ENCODE data around the gene SSBP3.

The SSBP3 gene

GRCh38 chr1:54193453-54193852 is 212.7 kb downstream of the SSBP3 start:
- peaks cover 4% of the 10 kb centered on the region; the same call in 1 of the 2 replicates for H3K36me3 ChIP-seq (ENCODE audit: low read length)
- H3K9me3 ChIP-seq (ENCODE audit: insufficient read depth, low read length) = no peaks in the 10 kb centered on the region

DNA sequence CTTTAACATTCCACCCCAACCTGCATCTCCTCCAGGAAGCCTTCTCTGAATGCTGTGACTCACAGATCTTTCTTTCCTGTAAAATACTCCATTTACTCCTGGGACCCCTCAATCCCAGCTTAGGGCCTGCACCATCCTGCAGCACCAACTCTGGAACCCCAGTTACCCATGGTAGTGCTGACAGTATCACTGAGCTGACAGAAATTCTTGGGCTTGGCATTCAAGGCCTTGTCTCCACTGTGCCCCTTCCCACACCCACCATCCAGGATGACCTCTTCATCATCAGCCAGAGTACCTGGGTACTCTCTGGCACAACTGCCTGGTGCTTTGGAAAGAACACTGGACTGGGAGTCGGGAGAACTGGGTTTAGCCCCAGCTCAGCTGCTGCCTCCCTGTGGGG is 214.7 kb downstream of the SSBP3 start:
- TF ChIP-seq CTCF (IDR thresholded peaks at IDR 0.05; ENCODE audit: insufficient read depth, low read length, poor library complexity, severe bottlenecking) (no peak), EZH2phosphoT487 (conservative IDR thresholded peaks at IDR 0.05; ENCODE audit: low read length) (no peak)
- H3K4me2 ChIP-seq (ENCODE audit: low read depth, low read length, poor library complexity, severe bottlenecking) = no peak overlapping the region

More at GRCh38 chr1:54193453-54193852, 212.7 kb downstream of the SSBP3 start:
- Histone ChIP-seq H3K79me2 (ENCODE audit: insufficient read depth, low read length) (no peaks in the 10 kb centered on the region), H3K4me2 (ENCODE audit: low read depth, low read length, poor library complexity, severe bottlenecking) (no peak overlapping the region), H4K20me1 (ENCODE audit: low read depth, low read length) (no peaks in the 10 kb centered on the region), H2AFZ (ENCODE audit: low read depth, low read length, severe bottlenecking) (no peak overlapping the region), H3K9ac (ENCODE audit: low read length) (no peak overlapping the region), H3K27ac (ENCODE audit: low read depth, low read length) (no peak overlapping the region), H3K9me2 (replicated peaks; ENCODE audit: insufficient read depth, low read length) (no peaks in the 10 kb centered on the region), H3F3A (ENCODE audit: insufficient read depth) (no peaks in the 10 kb centered on the region), H3K4me3 (ENCODE audit: insufficient read depth, low read length, poor library complexity, severe bottlenecking) (no peak overlapping the region), H3K27me3 (ENCODE audit: low read length) (no peaks in the 10 kb centered on the region)
- no peak for TF ChIP-seq CTCF (IDR thresholded peaks at IDR 0.05; ENCODE audit: insufficient read depth, low read length, poor library complexity, severe bottlenecking)
- TF ChIP-seq EZH2phosphoT487 (conservative IDR thresholded peaks at IDR 0.05; ENCODE audit: low read length) = no peak

DNA sequence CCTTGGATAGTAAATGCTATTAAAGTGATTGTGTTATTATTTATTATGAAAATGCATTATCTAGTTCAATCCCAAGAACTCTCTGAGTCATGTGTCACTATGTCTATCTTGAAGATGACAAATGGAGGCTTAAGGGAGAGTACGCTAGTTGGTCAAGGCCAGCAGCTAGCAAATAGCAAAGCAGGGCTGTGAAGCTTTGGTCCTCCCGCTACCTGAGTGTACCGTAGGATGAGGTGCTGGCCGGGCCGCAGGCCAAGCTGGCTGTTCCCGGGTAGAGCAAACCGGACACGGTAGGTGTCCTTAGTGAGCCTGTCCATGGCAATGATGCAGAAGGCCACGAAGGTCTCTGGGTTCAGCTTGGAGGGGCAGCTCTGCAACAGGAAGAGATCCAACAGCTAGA is 215.7 kb downstream of the SSBP3 start:
- no peak overlapping the region for H2AFZ ChIP-seq (ENCODE audit: low read depth, low read length, severe bottlenecking)
- H3K9me2 ChIP-seq (replicated peaks; ENCODE audit: insufficient read depth, low read length) = no peaks in the 10 kb centered on the region
- no peaks in the 10 kb centered on the region for H3F3A ChIP-seq (ENCODE audit: insufficient read depth)
- no peak overlapping the region for H3K27ac ChIP-seq (ENCODE audit: low read depth, low read length)
- H3K36me3 ChIP-seq (ENCODE audit: low read length) = peaks cover 4% of the 10 kb centered on the region; the same call in 1 of the 2 replicates
- H3K79me2 ChIP-seq (ENCODE audit: insufficient read depth, low read length) = no peaks in the 10 kb centered on the region
- no peaks in the 10 kb centered on the region for H3K9me3 ChIP-seq (ENCODE audit: insufficient read depth, low read length)
- no peak overlapping the region for H3K9ac ChIP-seq (ENCODE audit: low read length)
- H3K4me3 ChIP-seq (ENCODE audit: insufficient read depth, low read length, poor library complexity, severe bottlenecking) = no peak overlapping the region
- H3K4me2 ChIP-seq (ENCODE audit: low read depth, low read length, poor library complexity, severe bottlenecking) = no peak overlapping the region
- TF ChIP-seq CTCF (IDR thresholded peaks at IDR 0.05; ENCODE audit: insufficient read depth, low read length, poor library complexity, severe bottlenecking) (no peak), EZH2phosphoT487 (conservative IDR thresholded peaks at IDR 0.05; ENCODE audit: low read length) (no peak)
- no peaks in the 10 kb centered on the region for H3K27me3 ChIP-seq (ENCODE audit: low read length)
- no peaks in the 10 kb centered on the region for H4K20me1 ChIP-seq (ENCODE audit: low read depth, low read length)

More for the DNA sequence above, 214.7 kb downstream of the SSBP3 start:
- Histone ChIP-seq H3K4me3 (ENCODE audit: insufficient read depth, low read length, poor library complexity, severe bottlenecking) (no peak overlapping the region), H3K36me3 (ENCODE audit: low read length) (peaks cover 4% of the 10 kb centered on the region; the same call in 1 of the 2 replicates), H3K27me3 (ENCODE audit: low read length) (no peaks in the 10 kb centered on the region), H4K20me1 (ENCODE audit: low read depth, low read length) (no peaks in the 10 kb centered on the region), H3K9me3 (ENCODE audit: insufficient read depth, low read length) (no peaks in the 10 kb centered on the region), H3K9me2 (replicated peaks; ENCODE audit: insufficient read depth, low read length) (no peaks in the 10 kb centered on the region), H3K79me2 (ENCODE audit: insufficient read depth, low read length) (no peaks in the 10 kb centered on the region), H3K9ac (ENCODE audit: low read length) (no peak overlapping the region), H3F3A (ENCODE audit: insufficient read depth) (no peaks in the 10 kb centered on the region), H3K27ac (ENCODE audit: low read depth, low read length) (no peak overlapping the region), H2AFZ (ENCODE audit: low read depth, low read length, severe bottlenecking) (no peak overlapping the region)
